Hepatocyte (in vitro differentiated cells): ENCODE measurements around the gene SH2B2. TPM values are rescaled to one million over a fixed set of nuclear protein-coding genes. Genes with fewer than 3 reads are reported as not detected.

Experiments used
- DNase-seq: peaks from one replicate; pipeline ENCODE4 v3.0.0-alpha.2; 2016; ENCODE audit warnings: low spot score
- H2AFZ ChIP-seq: fragments of 200-600 bp; sonication (generic); 2 replicates; pipeline ENCODE4 v1.6.0; 2016; ENCODE audit warnings: antibody characterized with exemption, mild to moderate bottlenecking
- H3K27ac ChIP-seq: fragments of 200-600 bp; sonication (generic); 2 replicates; pipeline ENCODE4 v1.5.1; 2016; ENCODE audit warnings: mild to moderate bottlenecking
- H3K27me3 ChIP-seq: fragments of 200-600 bp; sonication (generic); 2 replicates; pipeline ENCODE4 v1.6.1; 2016
- H3K36me3 ChIP-seq: fragments of 200-600 bp; sonication (generic); replicated peaks from 2 replicates; pipeline ENCODE4 v1.5.1; 2016; ENCODE audit warnings: low read depth; ENCODE audit not compliant: insufficient read depth
- H3K4me1 ChIP-seq: fragments of 200-600 bp; sonication (generic); 2 replicates; pipeline ENCODE4 v1.5.1; 2016; ENCODE audit warnings: mild to moderate bottlenecking, moderate library complexity; ENCODE audit not compliant: insufficient read depth
- H3K4me2 ChIP-seq: fragments of 200-600 bp; sonication (generic); 2 replicates; pipeline ENCODE4 v1.6.0; 2016
- H3K4me3 ChIP-seq: fragments of 200-600 bp; sonication (generic); 2 replicates; pipeline ENCODE4 v1.5.1; 2016; ENCODE audit warnings: mild to moderate bottlenecking
- H3K79me2 ChIP-seq: fragments of 200-600 bp; sonication (generic); 2 replicates; pipeline ENCODE4 v1.6.0; 2017; ENCODE audit warnings: mild to moderate bottlenecking
- H3K9me2 ChIP-seq: fragments of 200-600 bp; sonication (generic); replicated peaks from 2 replicates; pipeline ENCODE4 v1.6.0; 2017; ENCODE audit warnings: mild to moderate bottlenecking; ENCODE audit not compliant: insufficient read depth
- H3K9me3 ChIP-seq: fragments of 200-600 bp; sonication (generic); 2 replicates; pipeline ENCODE4 v1.5.1; 2016; ENCODE audit warnings: low read depth, mild to moderate bottlenecking
- H4K20me1 ChIP-seq: fragments of 200-600 bp; sonication (generic); 2 replicates; pipeline ENCODE4 v1.6.0; 2016; ENCODE audit warnings: mild to moderate bottlenecking; ENCODE audit not compliant: insufficient read depth, poor library complexity, severe bottlenecking
- EZH2 ChIP-seq: fragments of 200-600 bp; sonication (generic); IDR thresholded peaks from 2 replicates; pipeline ENCODE4 v1.6.1; 2016; ENCODE audit warnings: antibody characterized with exemption, mild to moderate bottlenecking, borderline replicate concordance
- EZH2phosphoT487 ChIP-seq: fragments of 200-600 bp; sonication (generic); IDR thresholded peaks from one replicate; pipeline ENCODE4 v1.6.1; 2018; ENCODE audit warnings: antibody characterized with exemption, mild to moderate bottlenecking, low read depth, moderate library complexity; ENCODE audit not compliant: unreplicated experiment, severe bottlenecking
- WGBS: methylation state at CpG from one replicate; pipeline ENCODE4 v1.1.6; 2016; ENCODE audit warnings: low lambda C conversion rate; ENCODE audit errors: missing lambda C conversion rate; 5-methylcytosine and 5-hydroxymethylcytosine counted together
- polyA plus RNA-seq: library from polyadenylated mRNA; unstranded; fragments of >200 nt; fragmentation: Nextera tagmentation; extraction: Ambion mirVana; gene quantifications from 2 replicates; pipeline ENCODE4 v1.2.1, GENCODE V29; 2016
- total RNA-seq: library from RNA; depleted of rRNA; stranded (reverse); fragments of >200 nt; gene quantifications from 2 replicates; pipeline ENCODE4 v1.2.3, GENCODE V29; 2014
- TF ChIP-seq, protein P1 (sequence below): fragments of 200-600 bp; sonication (generic); IDR thresholded peaks from 2 replicates; pipeline ENCODE4 v1.5.1; 2016; ENCODE audit warnings: antibody characterized with exemption, mild to moderate bottlenecking; ENCODE audit not compliant: poor library complexity

Gene SH2B2
- total and polyA plus RNA-seq, 2 experiments from 2014 or later = 3.2 to 7.1 TPM

DNA sequence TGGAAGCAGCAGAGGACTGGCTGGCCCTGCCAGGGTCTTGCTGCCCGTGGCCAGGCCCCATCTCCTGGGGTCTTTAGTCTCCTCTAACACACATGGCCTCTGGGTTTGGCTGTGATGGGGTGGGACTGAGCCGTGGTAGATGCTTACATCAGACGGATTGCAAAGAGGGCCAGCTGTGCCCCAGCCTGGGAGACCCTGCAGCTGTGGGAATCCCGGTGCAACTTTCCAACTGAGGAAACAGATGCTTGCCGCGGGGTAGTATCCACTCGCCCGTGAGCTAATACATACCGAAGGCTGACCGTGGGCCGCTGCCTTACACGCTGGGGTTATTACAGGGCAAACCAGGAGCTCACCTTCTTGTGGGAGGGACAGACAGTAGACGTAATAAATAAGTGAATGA is 24.1 kb upstream of the SH2B2 start:
- Histone ChIP-seq H3K9me3 (no peaks in the 10 kb centered on the region), H3K27me3 (no peaks in the 10 kb centered on the region), H3K79me2 (no peaks in the 10 kb centered on the region), H4K20me1 (no peaks in the 10 kb centered on the region), H3K36me3 (no peaks in the 10 kb centered on the region), H3K9me2 (no peaks in the 10 kb centered on the region), H3K4me1 (no peaks in the 10 kb centered on the region), H3K4me3 (no peak overlapping the region), H3K27ac (no peak overlapping the region), H2AFZ (no peak overlapping the region), H3K4me2 (no peak overlapping the region)
- 94% methylated on average over 13 of the region's 13 CpGs for WGBS
- DNase-seq = no peak
- TF ChIP-seq EZH2 (no peak), EZH2phosphoT487 (no peak)

DNA sequence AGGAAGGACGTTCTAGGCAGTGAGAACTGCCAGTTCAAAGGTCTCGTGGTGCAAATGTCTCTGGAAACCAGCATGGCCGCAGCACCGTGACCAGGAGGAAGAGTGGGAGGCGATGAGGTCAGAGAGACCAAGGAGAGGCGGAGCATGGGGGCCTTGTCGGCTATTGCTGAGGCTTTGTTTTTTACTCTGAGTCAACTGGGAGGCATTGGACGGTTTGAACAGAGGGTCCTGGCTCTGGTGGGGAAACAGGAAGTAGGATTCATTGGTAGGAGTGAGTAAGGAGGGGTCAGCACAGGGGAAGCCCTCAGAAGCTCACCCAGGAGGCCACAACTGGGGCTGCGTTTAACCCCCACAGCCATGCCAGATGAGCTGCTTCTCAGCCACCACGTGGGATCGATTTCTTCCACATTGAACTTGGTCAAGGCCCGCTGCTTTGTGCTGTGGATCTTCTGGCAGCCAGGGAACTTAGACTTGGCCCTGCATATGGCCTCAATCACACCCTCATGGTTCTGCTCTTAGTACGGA is 22.2 kb upstream of the SH2B2 start:
- H3K4me3 ChIP-seq = no peak overlapping the region
- no peaks in the 10 kb centered on the region for H3K36me3 ChIP-seq
- no peak for DNase-seq
- TF ChIP-seq EZH2 (no peak), EZH2phosphoT487 (no peak)
- TF ChIP-seq, protein P1, sequence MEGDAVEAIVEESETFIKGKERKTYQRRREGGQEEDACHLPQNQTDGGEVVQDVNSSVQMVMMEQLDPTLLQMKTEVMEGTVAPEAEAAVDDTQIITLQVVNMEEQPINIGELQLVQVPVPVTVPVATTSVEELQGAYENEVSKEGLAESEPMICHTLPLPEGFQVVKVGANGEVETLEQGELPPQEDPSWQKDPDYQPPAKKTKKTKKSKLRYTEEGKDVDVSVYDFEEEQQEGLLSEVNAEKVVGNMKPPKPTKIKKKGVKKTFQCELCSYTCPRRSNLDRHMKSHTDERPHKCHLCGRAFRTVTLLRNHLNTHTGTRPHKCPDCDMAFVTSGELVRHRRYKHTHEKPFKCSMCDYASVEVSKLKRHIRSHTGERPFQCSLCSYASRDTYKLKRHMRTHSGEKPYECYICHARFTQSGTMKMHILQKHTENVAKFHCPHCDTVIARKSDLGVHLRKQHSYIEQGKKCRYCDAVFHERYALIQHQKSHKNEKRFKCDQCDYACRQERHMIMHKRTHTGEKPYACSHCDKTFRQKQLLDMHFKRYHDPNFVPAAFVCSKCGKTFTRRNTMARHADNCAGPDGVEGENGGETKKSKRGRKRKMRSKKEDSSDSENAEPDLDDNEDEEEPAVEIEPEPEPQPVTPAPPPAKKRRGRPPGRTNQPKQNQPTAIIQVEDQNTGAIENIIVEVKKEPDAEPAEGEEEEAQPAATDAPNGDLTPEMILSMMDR = no peak
- H3K9me3 ChIP-seq = no peaks in the 10 kb centered on the region
- no peaks in the 10 kb centered on the region for H3K27me3 ChIP-seq
- H3K9me2 ChIP-seq = no peaks in the 10 kb centered on the region
- H3K4me1 ChIP-seq = no peaks in the 10 kb centered on the region
- H2AFZ ChIP-seq = no peak overlapping the region
- no peak overlapping the region for H3K4me2 ChIP-seq
- no peak overlapping the region for H3K27ac ChIP-seq
- WGBS = 89% methylated on average over 13 of the region's 13 CpGs
- H3K79me2 ChIP-seq = no peaks in the 10 kb centered on the region
- no peaks in the 10 kb centered on the region for H4K20me1 ChIP-seq

DNA sequence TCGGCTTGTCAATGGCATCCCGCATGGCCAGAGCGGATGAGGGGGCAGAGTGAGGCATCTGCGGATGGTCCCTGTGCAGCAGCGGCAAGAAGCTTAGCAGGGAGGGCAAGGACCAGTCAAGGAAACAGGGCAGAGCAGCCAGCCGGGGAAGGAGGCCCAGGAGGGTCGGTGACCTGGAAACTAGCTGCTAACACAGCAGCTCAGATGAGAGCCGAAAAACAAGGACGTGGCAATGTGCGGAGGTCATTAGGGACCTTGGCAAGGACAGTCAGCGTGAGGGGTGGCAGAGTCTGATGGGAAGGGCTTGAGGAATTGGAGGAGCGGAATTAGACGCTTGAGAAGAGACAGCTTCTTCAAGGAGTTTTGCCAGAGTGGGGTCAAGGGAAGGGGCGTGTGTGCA is 20.1 kb upstream of the SH2B2 start:
- WGBS = 88% methylated on average over 14 of the region's 14 CpGs
- no peak overlapping the region for H2AFZ ChIP-seq
- H3K4me1 ChIP-seq = no peaks in the 10 kb centered on the region
- TF ChIP-seq, protein P1 = no peak
- TF ChIP-seq EZH2 (no peak), EZH2phosphoT487 (no peak)
- H3K9me2 ChIP-seq = no peaks in the 10 kb centered on the region
- no peaks in the 10 kb centered on the region for H4K20me1 ChIP-seq
- H3K79me2 ChIP-seq = no peaks in the 10 kb centered on the region
- H3K9me3 ChIP-seq = no peaks in the 10 kb centered on the region
- H3K27me3 ChIP-seq = no peaks in the 10 kb centered on the region
- no peak overlapping the region for H3K4me2 ChIP-seq
- no peak overlapping the region for H3K27ac ChIP-seq
- H3K36me3 ChIP-seq = no peaks in the 10 kb centered on the region
- DNase-seq = no peak
- no peak overlapping the region for H3K4me3 ChIP-seq

GRCh38 chr7:102268635-102269034 is 18.0 kb upstream of the SH2B2 start:
- Histone ChIP-seq H3K4me3 (no peak overlapping the region), H3K4me2 (no peak overlapping the region), H3K9me2 (no peaks in the 10 kb centered on the region), H3K36me3 (no peaks in the 10 kb centered on the region), H3K27ac (no peak overlapping the region), H3K9me3 (no peaks in the 10 kb centered on the region), H3K4me1 (peaks cover 2% of the 10 kb centered on the region), H4K20me1 (no peaks in the 10 kb centered on the region), H2AFZ (no peak overlapping the region), H3K79me2 (no peaks in the 10 kb centered on the region), H3K27me3 (no peaks in the 10 kb centered on the region)
- 87% methylated on average over 10 of the region's 10 CpGs for WGBS
- TF ChIP-seq, protein P1 = no peak
- no peak for TF ChIP-seq EZH2phosphoT487
- TF ChIP-seq EZH2 = no peak
- DNase-seq = no peak
